T-helper 1 cell treated with Interleukin-12 subunit alpha and Interleukin-12 subunit beta and Interleukin-4 antibody, amounts not matched to agents 30 ng/mL and 1 ng/mL, for 36 hours (primary cell): ENCODE measurements around the gene HHIP. TPM values are rescaled to one million over a fixed set of nuclear protein-coding genes. Genes with fewer than 3 reads are reported as not detected.

Experiments
- intact Hi-C: fragments of 100-400 bp; cut with micrococcal nuclease; formaldehyde crosslinking; loops from one replicate; pipeline ENCODE4 v1.15.1; 2024
- total RNA-seq: library from RNA; stranded (reverse); gene quantifications from 2 replicates; pipeline ENCODE4 v1.2.3, GENCODE V29; 2022

The HHIP gene
- total RNA-seq, 1 donor from 2014 or later: not detected

GRCh38 chr4:144655491-144655890, 9.5 kb downstream of the HHIP start:
- intact Hi-C loops: no loop called here

DNA sequence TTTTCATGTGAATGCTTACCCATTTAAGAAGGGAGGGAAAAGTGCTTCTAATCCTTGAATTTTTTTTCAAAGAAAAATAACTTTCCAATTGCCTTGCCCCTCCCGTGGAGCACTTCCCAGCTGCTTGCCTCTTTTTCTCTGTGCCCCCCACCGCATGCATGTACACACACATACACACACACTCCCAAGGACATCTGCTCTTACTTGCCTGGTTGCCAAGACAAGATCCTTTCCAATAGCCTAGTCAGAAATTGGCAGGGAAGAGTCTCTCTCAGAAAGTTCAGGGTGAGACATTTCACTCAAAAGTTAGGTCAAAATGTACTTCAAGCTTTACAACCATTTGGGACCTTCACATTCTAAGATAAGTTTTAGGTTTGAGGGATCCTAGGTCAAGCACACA, 10.9 kb downstream of the HHIP start:
- intact Hi-C loops: no loop called here

GRCh38 chr4:144658015-144658567, 12.1 kb downstream of the HHIP start:
- intact Hi-C loops: no loop called here

DNA sequence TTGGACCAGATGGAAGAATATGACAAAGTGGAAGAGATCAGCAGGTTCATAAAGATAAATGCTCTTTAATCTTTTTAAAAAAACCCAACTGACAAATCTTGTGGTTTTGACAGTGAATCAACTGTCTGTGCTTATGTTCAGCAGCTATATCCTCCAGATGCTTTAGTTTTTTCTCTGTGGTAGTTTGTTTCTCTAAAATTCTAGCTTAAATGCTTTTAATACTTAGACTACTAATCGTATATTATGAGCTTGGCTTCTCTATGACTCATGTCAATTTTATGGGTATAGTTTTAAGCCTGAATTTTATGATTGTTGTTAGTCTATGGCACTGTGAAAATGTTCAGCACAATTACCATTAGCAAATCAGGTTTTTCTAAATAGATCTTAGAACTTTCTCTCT, 12.9 kb downstream of the HHIP start:
- intact Hi-C loops: no loop called here

- intact Hi-C loops: no loop called here
These were observed 13.5 kb downstream of the HHIP start for GRCh38 chr4:144659447-144659846.

DNA sequence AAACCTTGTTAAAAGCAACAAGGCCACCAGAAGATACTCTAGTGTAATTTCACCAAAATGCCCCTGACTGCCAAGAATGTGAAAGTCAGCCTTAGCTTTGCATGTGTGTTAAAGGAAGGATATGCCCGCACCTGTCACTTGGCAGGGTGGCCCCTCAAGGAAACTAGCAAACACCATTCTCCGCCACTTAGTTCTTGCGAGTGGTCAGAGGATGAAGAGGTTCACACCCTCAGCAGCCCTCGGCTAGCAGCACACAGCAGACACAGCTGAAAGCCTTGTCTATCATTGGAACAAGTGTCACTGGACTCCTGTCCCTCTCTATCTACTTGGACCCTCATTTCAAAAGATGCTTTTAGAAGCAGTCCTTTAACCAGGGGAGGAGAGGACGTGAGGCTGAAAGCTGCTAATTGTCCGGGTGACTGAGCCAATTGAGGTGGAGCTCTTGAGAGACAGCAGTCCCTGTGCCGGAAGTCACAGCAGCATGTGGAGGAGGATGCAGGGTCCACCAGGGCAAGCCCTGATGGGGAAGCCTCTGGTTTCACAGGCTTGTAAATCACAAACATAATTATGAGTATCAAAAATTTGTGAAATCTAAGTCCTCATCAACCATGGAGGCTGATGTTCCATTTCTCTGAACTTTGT, 18.0 kb downstream of the HHIP start:
- intact Hi-C loops: no loop called here

DNA sequence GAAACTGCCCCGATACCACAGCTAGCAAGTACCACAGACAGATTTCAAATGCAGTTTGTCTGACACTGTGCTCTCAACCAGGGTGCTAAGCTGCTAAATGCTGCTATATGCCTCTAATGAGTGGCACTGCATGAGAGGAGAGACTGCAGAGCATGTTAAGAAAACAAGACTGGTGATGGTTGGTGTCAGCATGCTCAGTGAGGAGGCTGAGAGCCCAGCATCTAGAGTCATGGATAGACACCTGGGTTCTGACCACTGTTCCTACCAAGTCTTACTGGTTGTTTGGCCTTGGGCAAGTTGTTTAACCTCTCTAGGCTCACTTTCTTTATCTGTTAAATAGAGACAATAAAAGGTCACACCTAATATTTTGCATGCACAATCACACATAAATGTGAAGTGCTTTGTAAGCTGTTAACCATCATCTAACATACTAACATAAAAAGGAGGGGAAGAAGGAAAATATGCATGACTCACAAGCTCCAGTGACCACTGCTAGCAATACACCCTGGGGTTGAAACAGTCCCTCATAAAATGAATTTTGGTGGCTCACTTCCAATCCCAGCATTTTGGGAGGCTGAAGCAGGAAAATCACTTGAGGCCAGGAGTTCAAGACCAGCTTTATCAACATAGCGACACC, 20.7 kb downstream of the HHIP start:
- intact Hi-C loops: no loop called here

GRCh38 chr4:144667500-144667899, 21.5 kb downstream of the HHIP start:
- intact Hi-C loops: no loop called here

- intact Hi-C loops: no loop called here
These were observed 24.8 kb downstream of the HHIP start for GRCh38 chr4:144670776-144671175.

DNA sequence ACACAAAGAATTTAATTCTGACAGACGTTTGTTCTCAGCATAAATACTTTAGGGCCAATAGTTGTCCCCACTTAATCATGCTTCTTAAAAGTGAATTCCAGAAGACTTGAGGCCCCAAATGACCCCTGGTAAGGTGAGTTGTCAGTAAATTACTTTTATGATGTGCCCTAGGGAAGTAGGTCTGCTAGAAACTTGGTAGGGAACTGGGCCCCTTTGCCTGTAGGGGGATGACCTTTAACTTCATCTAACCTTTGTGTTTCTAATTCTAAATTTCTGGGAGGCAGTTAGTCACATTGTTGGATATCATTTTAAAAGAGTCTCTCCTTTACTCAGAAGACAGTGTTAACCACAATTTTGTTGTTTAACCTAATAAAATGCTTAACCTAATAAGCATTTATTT, 28.8 kb downstream of the HHIP start:
- intact Hi-C loops: no loop called here

GRCh38 chr4:144681806-144682205, 35.9 kb downstream of the HHIP start:
- intact Hi-C loops: no loop called here

GRCh38 chr4:144683516-144683915, 37.6 kb downstream of the HHIP start:
- intact Hi-C loops: no loop called here

DNA sequence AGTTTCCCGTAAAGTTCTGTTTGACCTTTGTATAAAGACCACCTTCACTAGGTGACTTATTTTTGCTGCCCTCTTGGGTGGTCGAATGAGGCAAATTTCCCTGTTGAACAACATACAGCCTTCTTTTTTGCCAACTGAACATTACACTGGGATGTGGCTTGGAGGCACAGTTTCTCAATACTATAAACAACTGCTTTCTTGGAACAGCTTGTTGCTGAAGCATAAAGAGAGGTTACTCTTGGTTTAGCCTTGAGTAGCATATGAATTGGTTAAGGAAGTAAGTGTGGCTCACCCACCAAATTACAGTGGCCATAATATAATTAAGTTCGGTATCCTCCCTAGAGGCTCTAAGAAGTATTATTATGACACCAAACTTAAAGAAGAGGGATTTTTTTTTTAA, 40.0 kb downstream of the HHIP start:
- intact Hi-C loops: no loop called here

DNA sequence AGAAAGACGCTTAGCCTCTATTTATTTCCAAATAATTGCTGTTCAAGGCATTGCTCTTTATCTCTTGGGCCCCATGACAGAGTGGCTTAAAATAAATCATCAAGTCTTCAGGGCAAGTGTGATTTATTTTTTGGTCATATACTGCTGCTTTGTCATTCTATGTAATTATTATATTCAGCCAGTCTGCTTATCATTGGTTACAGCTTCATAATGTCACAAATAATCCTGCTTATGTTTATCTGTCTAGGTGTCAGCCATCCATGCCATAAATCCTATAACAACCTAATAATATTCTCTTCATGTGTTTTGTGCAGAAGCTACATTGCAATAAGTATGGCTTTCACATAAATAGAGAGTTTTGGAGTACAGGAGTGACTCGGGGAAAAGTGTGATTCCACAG, 41.0 kb downstream of the HHIP start:
- intact Hi-C loops: no loop called here

- intact Hi-C loops: no loop called here
These were observed 41.5 kb downstream of the HHIP start for GRCh38 chr4:144687466-144687865.

- intact Hi-C loops: no loop called here
These were observed 42.1 kb downstream of the HHIP start for GRCh38 chr4:144688035-144688569.

DNA sequence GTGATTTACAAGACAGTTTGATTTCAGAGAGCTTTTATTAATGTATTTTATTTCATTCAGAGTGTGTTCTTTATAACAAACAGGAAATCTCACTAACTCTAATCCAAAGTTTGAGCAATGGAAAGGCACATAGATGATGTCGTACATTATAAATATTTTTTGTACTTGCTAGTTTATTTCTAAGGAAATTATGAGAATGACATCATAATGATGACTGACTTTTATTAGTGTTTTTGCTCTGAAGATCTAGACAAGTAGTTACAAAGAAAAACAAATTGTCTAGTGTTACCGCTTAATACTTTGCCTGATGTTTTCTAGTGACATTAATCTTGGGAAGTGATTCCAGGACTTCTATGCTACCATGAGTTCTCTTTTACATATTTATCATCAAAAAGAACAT, 43.2 kb downstream of the HHIP start:
- intact Hi-C loops: no loop called here

- intact Hi-C loops: no loop called here
These were observed 49.8 kb downstream of the HHIP start for GRCh38 chr4:144695721-144696120.

GRCh38 chr4:144696376-144696775, 50.4 kb downstream of the HHIP start:
- intact Hi-C loops: no loop called here

DNA sequence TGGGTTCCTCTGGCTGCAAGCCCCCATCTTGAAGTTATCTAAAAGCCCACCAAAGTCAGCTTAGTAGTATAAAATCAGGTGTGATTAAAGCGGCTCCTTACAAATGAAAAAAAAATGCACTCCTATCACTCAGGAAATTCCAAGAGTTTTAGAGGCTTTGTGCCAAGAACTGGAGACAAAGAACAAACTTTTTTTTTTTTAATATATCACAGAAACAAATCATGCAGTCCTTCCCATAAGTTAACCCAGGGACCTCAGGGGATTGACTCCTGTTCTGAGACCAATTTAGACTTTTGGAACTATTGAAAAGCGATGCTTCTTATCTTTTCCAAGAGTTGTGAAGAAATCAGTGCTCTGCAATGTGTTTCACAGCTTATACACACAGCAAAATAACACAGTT, 53.6 kb downstream of the HHIP start:
- intact Hi-C loops: no loop called here

DNA sequence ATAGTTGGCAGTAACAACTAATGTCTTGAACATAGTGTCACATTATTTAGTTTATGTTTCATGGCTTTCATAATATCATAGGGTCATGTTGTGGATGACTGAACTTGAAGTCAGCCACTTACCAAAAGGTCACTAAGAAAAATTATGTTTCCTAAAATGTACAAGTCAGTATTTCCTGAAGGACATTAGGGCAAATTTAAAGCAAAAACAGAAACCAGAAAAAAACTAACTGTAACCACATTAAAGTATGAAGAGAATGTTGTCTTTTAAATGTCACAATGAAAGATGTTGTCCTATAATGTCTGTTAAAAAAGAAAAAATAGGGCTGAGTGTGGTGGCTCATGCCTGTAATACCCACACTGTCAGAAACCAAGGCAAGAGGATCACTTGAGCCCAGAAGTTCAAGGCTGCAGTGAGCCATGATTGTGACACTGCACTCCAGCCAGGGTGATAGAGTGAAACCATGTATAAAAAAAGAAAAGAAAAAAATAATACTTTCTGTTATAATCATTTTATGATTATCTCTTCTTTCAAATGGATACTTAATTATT, 55.8 kb downstream of the HHIP start:
- intact Hi-C loops: no loop called here

- intact Hi-C loops: no loop called here
These were observed 57.5 kb downstream of the HHIP start for GRCh38 chr4:144703494-144703893.
